ENCODE measurements around the gene WWP2.

WWP2 gene

DNA sequence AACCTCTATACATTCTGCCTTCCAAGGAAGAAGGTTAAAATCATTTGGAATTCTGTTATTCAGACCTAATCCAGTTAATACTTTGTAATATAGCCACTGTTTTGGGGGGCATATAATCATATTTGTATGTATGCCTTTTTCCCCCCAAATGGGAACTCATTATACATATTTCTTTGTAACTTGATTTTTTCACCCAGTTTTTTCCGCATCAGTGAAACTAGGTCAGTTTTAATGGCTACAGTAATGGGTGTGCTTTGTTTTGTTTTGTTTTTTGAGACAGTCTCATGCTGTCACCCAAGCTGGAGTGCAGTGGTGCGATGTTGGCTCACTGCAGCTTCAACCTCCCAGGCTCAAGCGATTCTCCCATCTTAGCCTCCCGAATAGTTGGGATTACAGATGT, 54.9 kb downstream of the WWP2 start:
- no peak overlapping the region for H3K9ac ChIP-seq (ENCODE audit: low read length)
- H3K27me3 ChIP-seq (replicated peaks; ENCODE audit: insufficient read depth, low read length) = no peaks in the 10 kb centered on the region
- H3K9me2 ChIP-seq (replicated peaks; ENCODE audit: insufficient read depth, low read length) = no peaks in the 10 kb centered on the region
- no peak for DNase-seq
- H3K9me3 ChIP-seq (replicated peaks; ENCODE audit: insufficient read depth, low read length) = no peaks in the 10 kb centered on the region
- no peak overlapping the region for H3K27ac ChIP-seq (ENCODE audit: low read length)
- no peak overlapping the region for H2AFZ ChIP-seq (ENCODE audit: low read length)
- H3K4me1 ChIP-seq (ENCODE audit: low read length) = no peaks in the 10 kb centered on the region
- H3K36me3 ChIP-seq (replicated peaks; ENCODE audit: insufficient read depth, low read length) = no peaks in the 10 kb centered on the region
- TF ChIP-seq, protein P1, sequence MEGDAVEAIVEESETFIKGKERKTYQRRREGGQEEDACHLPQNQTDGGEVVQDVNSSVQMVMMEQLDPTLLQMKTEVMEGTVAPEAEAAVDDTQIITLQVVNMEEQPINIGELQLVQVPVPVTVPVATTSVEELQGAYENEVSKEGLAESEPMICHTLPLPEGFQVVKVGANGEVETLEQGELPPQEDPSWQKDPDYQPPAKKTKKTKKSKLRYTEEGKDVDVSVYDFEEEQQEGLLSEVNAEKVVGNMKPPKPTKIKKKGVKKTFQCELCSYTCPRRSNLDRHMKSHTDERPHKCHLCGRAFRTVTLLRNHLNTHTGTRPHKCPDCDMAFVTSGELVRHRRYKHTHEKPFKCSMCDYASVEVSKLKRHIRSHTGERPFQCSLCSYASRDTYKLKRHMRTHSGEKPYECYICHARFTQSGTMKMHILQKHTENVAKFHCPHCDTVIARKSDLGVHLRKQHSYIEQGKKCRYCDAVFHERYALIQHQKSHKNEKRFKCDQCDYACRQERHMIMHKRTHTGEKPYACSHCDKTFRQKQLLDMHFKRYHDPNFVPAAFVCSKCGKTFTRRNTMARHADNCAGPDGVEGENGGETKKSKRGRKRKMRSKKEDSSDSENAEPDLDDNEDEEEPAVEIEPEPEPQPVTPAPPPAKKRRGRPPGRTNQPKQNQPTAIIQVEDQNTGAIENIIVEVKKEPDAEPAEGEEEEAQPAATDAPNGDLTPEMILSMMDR (IDR thresholded peaks at IDR 0.05; ENCODE audit: low read length) = no peak
- TF ChIP-seq EZH2phosphoT487 (IDR thresholded peaks at IDR 0.05; ENCODE audit: low read length) (no peak), EZH2 (optimal IDR thresholded peaks at IDR 0.05; ENCODE audit: low read depth, low read length) (no peak)
- no peaks in the 10 kb centered on the region for H3K79me2 ChIP-seq (ENCODE audit: low read length)
- H3K4me3 ChIP-seq (ENCODE audit: low read length) = no peak overlapping the region
- no peaks in the 10 kb centered on the region for H3F3A ChIP-seq (ENCODE audit: insufficient read depth, low read length)
- no peak overlapping the region for H3K4me2 ChIP-seq (ENCODE audit: low read depth, low read length)
- no peaks in the 10 kb centered on the region for H4K20me1 ChIP-seq (ENCODE audit: insufficient read depth, low read length)

DNA sequence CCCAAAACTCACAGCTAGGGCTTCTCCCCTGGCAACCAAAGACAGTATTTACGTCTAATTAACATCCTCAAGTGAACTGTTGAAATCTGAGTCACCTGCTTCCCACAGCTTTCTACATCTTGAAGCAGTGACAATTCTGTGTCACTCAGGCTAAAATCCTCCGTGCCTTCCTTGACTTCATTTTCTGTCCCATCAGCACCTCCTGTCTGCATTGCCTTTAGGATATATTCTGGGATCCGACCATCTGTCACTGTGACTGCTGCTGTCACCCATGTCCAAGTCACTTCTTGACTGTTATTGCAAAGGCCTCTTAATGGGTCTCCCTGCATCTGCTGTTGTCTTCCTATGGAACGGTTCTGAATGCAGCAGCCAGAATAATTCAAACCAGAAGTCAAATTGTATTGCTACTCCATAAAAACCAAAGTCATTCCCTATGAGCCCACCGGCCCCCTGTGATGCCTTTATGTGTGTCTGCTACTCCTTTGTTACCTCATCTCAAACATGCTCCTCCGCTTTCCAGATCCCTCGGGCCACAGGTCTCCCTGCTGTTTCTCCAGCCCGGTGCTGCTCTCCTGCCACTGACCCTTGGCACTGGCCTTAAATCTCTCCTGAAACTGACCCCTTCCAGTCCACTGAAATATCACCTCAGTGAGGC, 56.9 kb downstream of the WWP2 start:
- no peaks in the 10 kb centered on the region for H3K27me3 ChIP-seq (replicated peaks; ENCODE audit: insufficient read depth, low read length)
- no peak overlapping the region for H3K4me3 ChIP-seq (ENCODE audit: low read length)
- peaks cover 9% of the 10 kb centered on the region for H3F3A ChIP-seq (ENCODE audit: insufficient read depth, low read length)
- H3K9me2 ChIP-seq (replicated peaks; ENCODE audit: insufficient read depth, low read length) = no peaks in the 10 kb centered on the region
- H3K4me2 ChIP-seq (ENCODE audit: low read depth, low read length) = no peak overlapping the region
- no peak for DNase-seq
- no peaks in the 10 kb centered on the region for H3K36me3 ChIP-seq (replicated peaks; ENCODE audit: insufficient read depth, low read length)
- no peak overlapping the region for H3K9ac ChIP-seq (ENCODE audit: low read length)
- 0 out of 2 replicates have a peak, but pooled peaks cover 3% of the 10 kb centered on the region for H3K4me1 ChIP-seq (ENCODE audit: low read length)
- TF ChIP-seq EZH2phosphoT487 (IDR thresholded peaks at IDR 0.05; ENCODE audit: low read length) (no peak), EZH2 (optimal IDR thresholded peaks at IDR 0.05; ENCODE audit: low read depth, low read length) (no peak)
- TF ChIP-seq, protein P1 (IDR thresholded peaks at IDR 0.05; ENCODE audit: low read length) = no peak
- H2AFZ ChIP-seq (ENCODE audit: low read length) = no peak overlapping the region
- H3K27ac ChIP-seq (ENCODE audit: low read length) = no peak overlapping the region
- no peaks in the 10 kb centered on the region for H3K9me3 ChIP-seq (replicated peaks; ENCODE audit: insufficient read depth, low read length)
- H4K20me1 ChIP-seq (ENCODE audit: insufficient read depth, low read length) = no peaks in the 10 kb centered on the region
- no peaks in the 10 kb centered on the region for H3K79me2 ChIP-seq (ENCODE audit: low read length)

DNA sequence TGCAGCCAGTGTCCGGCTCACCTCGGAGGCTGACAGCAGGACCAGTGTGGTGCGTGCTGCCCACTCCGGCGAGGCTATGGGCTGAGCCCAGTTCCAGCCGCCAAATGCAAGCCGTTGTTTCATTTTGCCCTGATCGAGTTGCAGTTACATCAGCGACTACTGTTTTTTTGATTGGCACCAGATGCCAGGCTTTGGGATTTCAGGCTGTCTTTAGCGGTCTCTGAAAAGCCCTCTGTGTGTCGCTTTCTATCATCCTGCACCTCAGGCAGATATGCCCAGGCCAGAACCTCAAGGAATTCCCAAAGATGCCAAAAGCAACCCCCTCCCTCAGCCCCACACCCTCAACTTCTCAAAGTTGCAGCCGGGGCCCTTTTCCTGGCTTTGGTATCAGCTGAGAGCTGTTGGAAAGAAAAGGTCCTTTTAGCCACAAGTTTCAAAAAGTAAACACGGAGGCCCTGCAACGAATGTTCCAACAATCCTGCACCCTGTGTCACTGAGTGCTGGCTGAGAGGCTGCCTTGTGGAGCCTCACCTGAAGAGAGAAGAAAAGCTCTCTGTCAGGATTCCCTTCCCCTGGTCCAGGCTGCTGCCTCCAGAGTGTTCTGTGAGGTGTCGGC, 58.9 kb downstream of the WWP2 start:
- no peaks in the 10 kb centered on the region for H3K36me3 ChIP-seq (replicated peaks; ENCODE audit: insufficient read depth, low read length)
- H3F3A ChIP-seq (ENCODE audit: insufficient read depth, low read length) = peaks cover 12% of the 10 kb centered on the region
- H3K9me3 ChIP-seq (replicated peaks; ENCODE audit: insufficient read depth, low read length) = no peaks in the 10 kb centered on the region
- DNase-seq = no peak
- no peak overlapping the region for H2AFZ ChIP-seq (ENCODE audit: low read length)
- no peak overlapping the region for H3K4me3 ChIP-seq (ENCODE audit: low read length)
- H3K4me2 ChIP-seq (ENCODE audit: low read depth, low read length) = no peak overlapping the region
- TF ChIP-seq, protein P1 (IDR thresholded peaks at IDR 0.05; ENCODE audit: low read length) = no peak
- TF ChIP-seq EZH2phosphoT487 (IDR thresholded peaks at IDR 0.05; ENCODE audit: low read length) (no peak), EZH2 (optimal IDR thresholded peaks at IDR 0.05; ENCODE audit: low read depth, low read length) (no peak)
- no peak overlapping the region for H3K27ac ChIP-seq (ENCODE audit: low read length)
- H3K9ac ChIP-seq (ENCODE audit: low read length) = no peak overlapping the region
- no peaks in the 10 kb centered on the region for H3K79me2 ChIP-seq (ENCODE audit: low read length)
- H3K27me3 ChIP-seq (replicated peaks; ENCODE audit: insufficient read depth, low read length) = no peaks in the 10 kb centered on the region
- 0 out of 2 replicates have a peak, but pooled peaks cover 5% of the 10 kb centered on the region for H3K4me1 ChIP-seq (ENCODE audit: low read length)
- H3K9me2 ChIP-seq (replicated peaks; ENCODE audit: insufficient read depth, low read length) = no peaks in the 10 kb centered on the region
- no peaks in the 10 kb centered on the region for H4K20me1 ChIP-seq (ENCODE audit: insufficient read depth, low read length)

Data from MM.1S (cell line).